C4-2B (cell line): ENCODE measurements around the gene GAB4.
"Not testable (repeated sequence)": the region's sequence is repeated elsewhere in the genome, so short reads cannot be mapped to it uniquely, and the experiment has no call there.

Experiments used
- H3K27ac ChIP-seq: fragments of 450-650 bp; 2 replicates; pipeline ENCODE4 v1.5.1; 2017
- CTCF ChIP-seq: fragments of 450-650 bp; conservative IDR thresholded peaks from 2 replicates; pipeline ENCODE4 v1.5.1; 2017; ENCODE audit warnings: mild to moderate bottlenecking
- ZFX ChIP-seq: fragments of 450-650 bp; IDR thresholded peaks from 2 replicates; pipeline ENCODE4 v1.6.1; 2017

Gene GAB4

GRCh38 chr22:16953206-16954059 lies 54.6 kb downstream of the GAB4 start:
- TF ChIP-seq CTCF (no peak), ZFX (no peak)
- no peak overlapping the region for H3K27ac ChIP-seq

- TF ChIP-seq CTCF (no peak), ZFX (no peak)
- no peak overlapping the region for H3K27ac ChIP-seq
These were observed 58.5 kb downstream of the GAB4 start for GRCh38 chr22:16949561-16949960.

- TF ChIP-seq CTCF = no peak
- no peak for TF ChIP-seq ZFX
- H3K27ac ChIP-seq = no peak overlapping the region
These were observed 70.2 kb downstream of the GAB4 start for GRCh38 chr22:16937811-16938210.

- not testable (repeated sequence) for H3K27ac ChIP-seq
These were observed 70.8 kb downstream of the GAB4 start for GRCh38 chr22:16937209-16937608.

- H3K27ac ChIP-seq = no peak overlapping the region
- TF ChIP-seq ZFX = no peak
- no peak for TF ChIP-seq CTCF
These were observed 71.4 kb downstream of the GAB4 start for GRCh38 chr22:16936625-16937024.

- no peak overlapping the region for H3K27ac ChIP-seq
- TF ChIP-seq CTCF = no peak
- no peak for TF ChIP-seq ZFX
These were observed 72.8 kb downstream of the GAB4 start for GRCh38 chr22:16935209-16935608.

- H3K27ac ChIP-seq = no peak overlapping the region
- TF ChIP-seq ZFX = no peak
- no peak for TF ChIP-seq CTCF
These were observed 74.4 kb downstream of the GAB4 start for GRCh38 chr22:16933291-16934282.
